DMS53 treated with DMSO at 0.1 percent for 48 hours (cell line): ENCODE measurements around the gene CTNNA2.

Experiments
- DNase-seq: peaks from one replicate; lab custom pipeline; 2025; ENCODE audit not compliant: unreplicated experiment; lab: John Stamatoyannopoulos, UW

Gene CTNNA2

GRCh38 chr2:80634590-80634989, 1121.7 kb downstream of the CTNNA2 start:
- DNase-seq, result no peak

GRCh38 chr2:80638783-80639182, 1125.9 kb downstream of the CTNNA2 start:
- DNase-seq, result no peak

- no peak for DNase-seq
Measured at GRCh38 chr2:80642465-80642864, 1129.6 kb downstream of the CTNNA2 start.

- no peak for DNase-seq
Measured at GRCh38 chr2:80643598-80643997, 1130.7 kb downstream of the CTNNA2 start.

- no peak for DNase-seq
Measured at GRCh38 chr2:80651435-80651834, 1138.6 kb downstream of the CTNNA2 start.

GRCh38 chr2:80655265-80655664, 1142.4 kb downstream of the CTNNA2 start:
- DNase-seq, result no peak

- no peak for DNase-seq
Measured at GRCh38 chr2:80670763-80671162, 1157.9 kb downstream of the CTNNA2 start.

- no peak for DNase-seq
Measured at GRCh38 chr2:80687524-80687923, 1174.7 kb downstream of the CTNNA2 start.

- no peak for DNase-seq
Measured at GRCh38 chr2:80689106-80689505, 1176.3 kb downstream of the CTNNA2 start.
